ENCODE results near the gene CCDC50. TPM values are rescaled to one million over a fixed set of nuclear protein-coding genes. Genes with fewer than 3 reads are reported as not detected.

CCDC50 gene
- total and polyA plus RNA-seq, 2 donors (not counting 3 experiments of a cell fraction or from before 2014, with no cell fraction given): 44.4 to 137 TPM

DNA sequence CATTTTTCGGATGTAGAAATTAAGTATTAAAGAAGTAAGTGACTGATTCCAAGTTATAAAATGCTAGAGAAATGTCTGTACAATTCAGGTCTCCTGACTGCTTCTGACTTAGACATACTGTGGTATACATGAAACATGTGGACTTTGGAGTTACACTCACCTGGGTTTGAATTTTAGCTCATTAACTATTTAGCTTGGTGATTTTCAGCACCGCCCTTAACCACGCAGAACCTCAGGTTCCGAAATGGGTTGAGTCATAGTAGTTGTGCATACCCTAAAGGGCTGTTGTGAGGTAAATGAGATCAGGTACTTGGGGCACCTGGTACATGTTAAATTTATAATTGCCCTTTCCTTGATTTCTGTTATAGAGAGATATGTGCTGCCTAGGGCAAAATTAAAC is 34.0 kb downstream of the CCDC50 start:
- TF ChIP-seq, protein P1, sequence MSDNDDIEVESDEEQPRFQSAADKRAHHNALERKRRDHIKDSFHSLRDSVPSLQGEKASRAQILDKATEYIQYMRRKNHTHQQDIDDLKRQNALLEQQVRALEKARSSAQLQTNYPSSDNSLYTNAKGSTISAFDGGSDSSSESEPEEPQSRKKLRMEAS (IDR thresholded peaks at IDR 0.05; ENCODE audit: insufficient read depth, insufficient read length): no peak
- no peak for TF ChIP-seq POLR2AphosphoS5 (IDR thresholded peaks at IDR 0.05; ENCODE audit: insufficient read depth, low read depth, low read length)
- TF ChIP-seq POLR2A (IDR thresholded peaks at IDR 0.05; ENCODE audit: low read depth, low read length): no peak
- TF ChIP-seq MYC (IDR thresholded peaks at IDR 0.05; ENCODE audit: low read depth, low read length): no peak
- ChIA-PET CTCF (no interaction called here), POLR2A (no interaction called here)
- dilution Hi-C loops (cut with MboI; ENCODE audit: extremely low pct_ligation_motif_present, low sequenced_read_pairs) (no loop called here), intact Hi-C loops (cut with micrococcal nuclease) (no loop called here)
- DNase-seq (ENCODE audit: low read depth, low spot score) (no peak), FAIRE-seq (no peak)
- no peak overlapping the region for H3K4me3 ChIP-seq (replicated peaks in 1 of 3; ENCODE audit: insufficient read depth in 1 of 3, low read depth in 1 of 3, low read length in 3 of 3)
- H4K20me1 ChIP-seq (replicated peaks; ENCODE audit: control insufficient read depth, extremely low read depth, insufficient read depth, low read length): no peaks in the 10 kb centered on the region
- no peak overlapping the region for H3K4me2 ChIP-seq (ENCODE audit: insufficient read depth, low read length)
- H2AFZ ChIP-seq (ENCODE audit: low read depth, low read length): no peak overlapping the region
- no peaks in the 10 kb centered on the region for H3K27me3 ChIP-seq (ENCODE audit: control insufficient read depth in 2 of 2, insufficient read depth in 2 of 2, low read length in 2 of 2)
- H3K79me2 ChIP-seq (ENCODE audit: control insufficient read depth, insufficient read depth, low read length): peaks cover 60% of the 10 kb centered on the region
- BruUV-seq (replicated peaks): no TSS peak
- no peak overlapping the region for H3K27ac ChIP-seq (ENCODE audit: insufficient read depth, low read depth, low read length)
- peaks cover 10 to 29% of the 10 kb centered on the region in 2 experiments for H3K36me3 ChIP-seq (ENCODE audit: control insufficient read depth in 2 of 2, extremely low read depth in 1 of 2, insufficient read depth in 2 of 2, low read length in 2 of 2)
- H3K9me1 ChIP-seq (replicated peaks; ENCODE audit: control insufficient read depth, extremely low read depth, insufficient read depth, low read length): no peaks in the 10 kb centered on the region
- H3K4me1 ChIP-seq (ENCODE audit: control insufficient read depth, extremely low read depth, insufficient read depth, low read length): peaks cover 48% of the 10 kb centered on the region
- no peak overlapping the region for H3K9ac ChIP-seq (replicated peaks; ENCODE audit: extremely low read depth, insufficient read depth, low read length)
- H3K9me3 ChIP-seq (replicated peaks; ENCODE audit: control insufficient read depth, insufficient read depth, low read length): no peaks in the 10 kb centered on the region

DNA sequence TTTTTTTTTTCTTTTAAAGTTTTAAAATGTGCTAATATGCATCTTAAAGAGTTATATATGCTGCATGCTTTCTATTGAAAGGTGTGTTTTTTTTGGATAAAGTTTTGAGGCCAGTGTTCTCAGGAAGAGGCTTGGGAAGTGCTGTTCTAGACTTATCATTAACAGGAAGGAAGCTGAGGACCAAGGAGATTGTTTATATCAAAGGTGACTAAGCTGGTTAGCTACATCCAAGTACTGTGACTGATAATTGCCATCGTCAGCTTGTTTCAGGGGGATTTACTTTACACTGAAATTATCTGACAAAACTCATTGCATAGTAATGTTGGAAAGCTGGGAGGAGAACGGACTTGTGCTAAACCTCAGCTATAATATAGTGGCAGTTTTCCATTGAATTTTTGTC is 37.5 kb downstream of the CCDC50 start:
- dilution Hi-C loops (cut with MboI; ENCODE audit: extremely low pct_ligation_motif_present, low sequenced_read_pairs) (no loop called here), intact Hi-C loops (cut with micrococcal nuclease) (loop anchor here (1.0 to 2.0 kb wide), 5 partner anchors 9 to 35 kb away; no protein-coding TSS in a partner anchor)
- H3K9ac ChIP-seq (replicated peaks; ENCODE audit: extremely low read depth, insufficient read depth, low read length): no peak overlapping the region
- no peaks in the 10 kb centered on the region for H4K20me1 ChIP-seq (replicated peaks; ENCODE audit: control insufficient read depth, extremely low read depth, insufficient read depth, low read length)
- DNase-seq (ENCODE audit: low read depth, low spot score): peak; percentile 78
- peak overlapping the region in 1 of 3 experiments; percentile 50 for H3K4me3 ChIP-seq (replicated peaks in 1 of 3; ENCODE audit: insufficient read depth in 1 of 3, low read depth in 1 of 3, low read length in 3 of 3)
- ChIA-PET CTCF (interaction anchor here (0.7 to 2.3 kb wide), 12 partner anchors 8 to 231 kb away, joined by 3 to 16 read pairs (median 4); partner anchors contain the start of gene UTS2B), POLR2A (no interaction called here)
- H3K9me1 ChIP-seq (replicated peaks; ENCODE audit: control insufficient read depth, extremely low read depth, insufficient read depth, low read length): no peaks in the 10 kb centered on the region
- H3K36me3 ChIP-seq (ENCODE audit: control insufficient read depth in 2 of 2, extremely low read depth in 1 of 2, insufficient read depth in 2 of 2, low read length in 2 of 2): peaks cover 9 to 35% of the 10 kb centered on the region in 2 experiments
- peaks cover 38% of the 10 kb centered on the region for H3K4me1 ChIP-seq (ENCODE audit: control insufficient read depth, extremely low read depth, insufficient read depth, low read length)
- TF ChIP-seq POLR2A (IDR thresholded peaks at IDR 0.05; ENCODE audit: low read depth, low read length): peak; percentile 61
- TF ChIP-seq, protein P2, sequence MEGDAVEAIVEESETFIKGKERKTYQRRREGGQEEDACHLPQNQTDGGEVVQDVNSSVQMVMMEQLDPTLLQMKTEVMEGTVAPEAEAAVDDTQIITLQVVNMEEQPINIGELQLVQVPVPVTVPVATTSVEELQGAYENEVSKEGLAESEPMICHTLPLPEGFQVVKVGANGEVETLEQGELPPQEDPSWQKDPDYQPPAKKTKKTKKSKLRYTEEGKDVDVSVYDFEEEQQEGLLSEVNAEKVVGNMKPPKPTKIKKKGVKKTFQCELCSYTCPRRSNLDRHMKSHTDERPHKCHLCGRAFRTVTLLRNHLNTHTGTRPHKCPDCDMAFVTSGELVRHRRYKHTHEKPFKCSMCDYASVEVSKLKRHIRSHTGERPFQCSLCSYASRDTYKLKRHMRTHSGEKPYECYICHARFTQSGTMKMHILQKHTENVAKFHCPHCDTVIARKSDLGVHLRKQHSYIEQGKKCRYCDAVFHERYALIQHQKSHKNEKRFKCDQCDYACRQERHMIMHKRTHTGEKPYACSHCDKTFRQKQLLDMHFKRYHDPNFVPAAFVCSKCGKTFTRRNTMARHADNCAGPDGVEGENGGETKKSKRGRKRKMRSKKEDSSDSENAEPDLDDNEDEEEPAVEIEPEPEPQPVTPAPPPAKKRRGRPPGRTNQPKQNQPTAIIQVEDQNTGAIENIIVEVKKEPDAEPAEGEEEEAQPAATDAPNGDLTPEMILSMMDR (IDR thresholded peaks at IDR 0.05; ENCODE audit: extremely low read depth in 1 of 2, insufficient read depth in 1 of 2, low read depth in 1 of 2, low read length in 2 of 2): no peak
- TF ChIP-seq, protein P1 (IDR thresholded peaks at IDR 0.05; ENCODE audit: insufficient read depth, insufficient read length): no peak
- peak; percentile 56 for TF ChIP-seq JUN (IDR thresholded peaks at IDR 0.05; ENCODE audit: borderline replicate concordance, insufficient read depth, insufficient read length, low read depth)
- TF ChIP-seq FOS (IDR thresholded peaks at IDR 0.05; ENCODE audit: borderline replicate concordance, insufficient read depth, low read length): peak; percentile 84
- peak; percentile 82 for TF ChIP-seq GATA2 (IDR thresholded peaks at IDR 0.05; ENCODE audit: insufficient read depth, insufficient read length, low read depth, low read length)
- TF ChIP-seq POLR2AphosphoS5 (IDR thresholded peaks at IDR 0.05; ENCODE audit: insufficient read depth, low read depth, low read length): peak; percentile 92
- no peak for TF ChIP-seq MYC (IDR thresholded peaks at IDR 0.05; ENCODE audit: low read depth, low read length)
- H3K79me2 ChIP-seq (ENCODE audit: control insufficient read depth, insufficient read depth, low read length): peaks cover 60% of the 10 kb centered on the region
- H3K9me3 ChIP-seq (replicated peaks; ENCODE audit: control insufficient read depth, insufficient read depth, low read length): no peaks in the 10 kb centered on the region
- H3K4me2 ChIP-seq (ENCODE audit: insufficient read depth, low read length): peak overlapping the region; percentile 91
- peak; percentile 91 for FAIRE-seq
- H2AFZ ChIP-seq (ENCODE audit: low read depth, low read length): no peak overlapping the region
- H3K27ac ChIP-seq (ENCODE audit: insufficient read depth, low read depth, low read length): peak overlapping the region; percentile 61
- no TSS peak for BruUV-seq (replicated peaks)
- H3K27me3 ChIP-seq (ENCODE audit: control insufficient read depth in 2 of 2, insufficient read depth in 2 of 2, low read length in 2 of 2): no peaks in the 10 kb centered on the region

Measured in endothelial cell of umbilical vein (primary cell).